DOHH2 (cell line): Measurements from ENCODE around the gene DALRD3.

Experiments used
- CTCF ChIP-seq: fragments of 200-600 bp; sonication (generic); IDR thresholded peaks from one replicate; pipeline ENCODE4 v1.5.1; 2014; ENCODE audit warnings: antibody characterized with exemption, mild to moderate bottlenecking, low read depth, low read length; ENCODE audit not compliant: poor library complexity, severe bottlenecking
- EZH2phosphoT487 ChIP-seq: fragments of 200-600 bp; sonication (generic); IDR thresholded peaks from 2 replicates; pipeline ENCODE4 v1.6.1; 2017; ENCODE audit warnings: borderline replicate concordance, mild to moderate bottlenecking, antibody characterized with exemption, low read length, moderate library complexity, mixed read lengths

GRCh38 chr3:49027634-49028033, 9.3 kb upstream of the DALRD3 start:
- TF ChIP-seq CTCF, result no peak
- TF ChIP-seq EZH2phosphoT487, result no peak
